GM19468 (cell line): ENCODE results near the gene DUSP10.

Experiments
- ATAC-seq: cut with Tn5 transposase; IDR thresholded peaks from one replicate; pipeline ENCODE4 v1.9.1; 2021; ENCODE audit warnings: mild to moderate bottlenecking, moderate library complexity, moderate number of reproducible peaks; ENCODE audit not compliant: unreplicated experiment; ENCODE audit errors: extremely low read depth

The DUSP10 gene

GRCh38 chr1:221741703-221742554 is at the start of gene DUSP10:
Gene DUSP10, minus strand, starts transcription at chr1:221742089. Its CDS starts 2,345 bp downstream, at chr1:221739744.
- peak; percentile 86 for ATAC-seq

GRCh38 chr1:221788466-221788865 is 46.6 kb upstream of the DUSP10 start:
- no peak for ATAC-seq

DNA sequence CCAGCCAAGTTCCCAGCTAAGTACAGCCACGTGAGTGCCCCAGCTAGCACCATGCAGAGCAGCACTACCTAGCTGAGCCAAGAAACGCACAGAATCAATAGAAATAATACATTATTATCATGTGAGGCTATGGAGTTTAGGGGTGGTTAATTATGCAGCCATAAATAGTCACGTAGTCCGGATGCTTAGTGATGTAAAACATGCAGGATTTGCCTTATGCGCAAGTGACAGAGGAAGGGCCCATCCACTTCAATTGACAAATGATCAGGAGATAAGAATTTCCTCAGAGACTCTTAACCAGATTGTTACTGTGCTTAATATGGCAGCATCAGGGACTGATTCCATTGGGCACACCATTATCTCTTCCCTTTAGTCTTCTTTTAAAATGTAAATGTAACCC is 44.8 kb upstream of the DUSP10 start:
- no peak for ATAC-seq

DNA sequence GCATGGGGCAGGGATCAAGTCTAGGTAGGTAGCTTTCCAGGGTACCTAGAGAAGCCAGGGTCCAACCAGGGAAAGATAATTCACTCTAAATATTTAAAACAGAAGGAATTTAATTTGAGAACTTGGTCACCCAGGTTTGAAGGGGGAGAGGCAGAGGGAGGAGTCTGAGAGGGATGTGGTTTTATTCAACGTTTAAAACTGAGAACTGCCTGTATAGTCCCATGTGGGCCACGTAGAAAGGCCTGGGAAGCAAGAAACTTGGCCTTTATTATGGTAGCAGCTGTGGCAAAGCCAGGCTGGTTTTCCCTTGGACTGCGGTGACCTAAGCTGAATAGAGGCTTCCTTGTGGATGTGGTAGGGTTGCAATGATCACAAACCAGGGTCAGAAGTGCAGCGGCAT is 42.0 kb upstream of the DUSP10 start:
- ATAC-seq = no peak

DNA sequence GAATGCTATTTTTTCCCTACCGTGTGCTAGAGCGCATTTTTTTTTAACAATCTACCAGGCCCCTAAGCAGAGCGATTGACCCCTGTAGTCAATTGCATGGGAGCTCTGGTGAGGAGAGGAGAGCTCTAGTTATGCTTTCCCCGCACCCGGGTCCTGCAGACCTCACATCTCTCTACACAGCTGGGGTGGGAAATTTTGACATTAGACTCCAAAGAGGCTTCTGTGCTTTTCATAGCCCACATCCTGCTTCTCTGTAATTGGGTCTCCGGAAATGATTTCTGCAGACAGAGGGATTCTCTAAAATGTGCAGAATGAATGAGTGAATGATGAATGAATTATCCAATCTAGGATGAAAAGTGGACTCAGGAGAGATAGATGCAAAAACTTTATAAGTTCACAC is 41.5 kb upstream of the DUSP10 start:
- no peak for ATAC-seq

GRCh38 chr1:221782970-221783369 is 41.1 kb upstream of the DUSP10 start:
- ATAC-seq = no peak

DNA sequence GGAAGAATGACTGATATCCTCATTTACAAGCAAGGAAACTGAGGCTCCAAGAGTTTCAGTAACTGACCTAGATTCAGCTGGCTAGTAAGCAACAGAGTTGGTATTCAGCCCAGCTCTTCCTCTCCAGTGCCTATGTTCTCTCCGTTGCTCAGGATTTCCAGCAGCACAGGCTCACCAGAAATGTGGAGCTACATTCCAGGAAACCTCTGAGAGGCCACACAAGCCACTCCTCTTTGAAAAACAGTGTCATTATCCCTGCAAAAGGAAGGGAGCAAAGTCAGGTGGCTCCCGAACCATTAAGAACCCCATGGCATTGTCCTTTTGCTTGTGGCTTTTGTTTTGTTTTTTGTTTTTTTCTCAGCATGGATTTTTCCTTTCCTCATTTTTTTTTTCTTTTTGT is 40.6 kb upstream of the DUSP10 start:
- no peak for ATAC-seq

- ATAC-seq = no peak
These were observed 39.3 kb upstream of the DUSP10 start for GRCh38 chr1:221781102-221781755.

GRCh38 chr1:221780175-221780574 is 38.3 kb upstream of the DUSP10 start:
- ATAC-seq = no peak

DNA sequence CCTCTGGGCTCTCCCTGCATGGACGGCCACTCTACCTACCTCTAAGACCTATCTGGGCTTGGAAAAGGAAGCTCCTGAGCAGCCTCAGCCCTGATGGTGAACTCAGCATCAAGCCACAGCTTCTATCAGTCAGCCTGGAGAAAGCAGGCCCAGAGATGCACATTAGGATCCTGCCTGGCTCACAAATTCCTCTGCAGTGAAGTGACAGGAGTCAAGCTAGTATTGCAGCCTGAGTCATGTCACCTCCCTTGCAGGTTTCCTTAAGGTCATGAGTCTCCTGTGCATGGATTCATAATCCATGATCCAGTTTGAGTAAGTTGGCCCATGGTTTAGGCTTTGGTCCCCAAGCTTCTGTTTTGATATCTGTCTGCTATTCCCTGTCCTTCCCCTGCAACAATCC is 37.9 kb upstream of the DUSP10 start:
- no peak for ATAC-seq

DNA sequence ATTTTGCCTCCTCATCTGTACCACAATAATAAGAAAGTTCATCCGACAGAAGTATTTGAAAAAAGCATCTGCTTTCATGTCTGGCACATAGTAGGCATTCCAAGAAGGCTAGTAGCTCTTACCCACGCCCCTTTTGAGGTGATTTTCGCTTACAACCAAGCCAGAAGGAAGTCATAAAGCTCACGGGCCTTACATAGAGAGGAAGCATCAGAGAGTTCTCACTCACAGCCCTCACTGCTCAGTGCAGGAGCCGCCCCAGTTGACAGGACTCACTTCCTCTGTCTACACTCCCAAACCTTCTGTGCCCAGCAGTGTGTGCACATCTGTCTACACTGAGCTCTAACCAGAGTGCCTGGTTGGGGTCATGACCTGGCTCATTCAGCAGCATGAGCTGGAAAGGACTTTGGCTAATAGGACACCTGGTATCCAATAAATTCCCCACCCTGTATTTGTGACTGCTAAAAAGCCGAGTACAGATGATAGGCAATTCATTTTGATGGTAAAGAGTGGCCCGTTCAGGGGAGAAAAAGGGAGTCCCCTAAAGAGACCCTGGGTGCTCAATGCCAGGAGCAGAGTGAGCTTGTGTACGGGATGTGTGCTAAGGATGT is 36.8 kb upstream of the DUSP10 start:
- peak; percentile 13 for ATAC-seq

DNA sequence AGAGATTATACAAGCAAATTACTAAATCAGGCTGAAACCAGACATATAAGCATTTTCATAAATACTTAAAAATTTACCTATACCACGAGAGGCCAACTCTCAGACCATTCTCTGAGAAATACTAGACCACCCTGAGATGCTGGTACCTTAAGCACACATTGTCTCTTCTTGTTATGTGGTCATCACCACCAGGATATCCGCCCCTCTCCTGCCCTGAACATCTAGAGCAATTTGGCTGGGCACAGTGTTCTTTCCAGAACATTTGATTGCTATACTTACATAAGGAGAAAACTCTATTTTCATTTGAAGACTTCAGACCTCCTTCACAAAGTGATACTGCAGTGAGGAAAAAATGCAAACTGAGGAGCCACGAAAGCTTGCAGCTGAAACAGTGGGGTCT is 36.2 kb upstream of the DUSP10 start:
- peak; percentile 33 for ATAC-seq

- peak; percentile 67 for ATAC-seq
These were observed 35.7 kb upstream of the DUSP10 start for GRCh38 chr1:221777431-221778072.

- ATAC-seq = peak; percentile 11
These were observed 34.8 kb upstream of the DUSP10 start for GRCh38 chr1:221776495-221777301.

- no peak for ATAC-seq
These were observed 33.3 kb upstream of the DUSP10 start for GRCh38 chr1:221775206-221775605.

DNA sequence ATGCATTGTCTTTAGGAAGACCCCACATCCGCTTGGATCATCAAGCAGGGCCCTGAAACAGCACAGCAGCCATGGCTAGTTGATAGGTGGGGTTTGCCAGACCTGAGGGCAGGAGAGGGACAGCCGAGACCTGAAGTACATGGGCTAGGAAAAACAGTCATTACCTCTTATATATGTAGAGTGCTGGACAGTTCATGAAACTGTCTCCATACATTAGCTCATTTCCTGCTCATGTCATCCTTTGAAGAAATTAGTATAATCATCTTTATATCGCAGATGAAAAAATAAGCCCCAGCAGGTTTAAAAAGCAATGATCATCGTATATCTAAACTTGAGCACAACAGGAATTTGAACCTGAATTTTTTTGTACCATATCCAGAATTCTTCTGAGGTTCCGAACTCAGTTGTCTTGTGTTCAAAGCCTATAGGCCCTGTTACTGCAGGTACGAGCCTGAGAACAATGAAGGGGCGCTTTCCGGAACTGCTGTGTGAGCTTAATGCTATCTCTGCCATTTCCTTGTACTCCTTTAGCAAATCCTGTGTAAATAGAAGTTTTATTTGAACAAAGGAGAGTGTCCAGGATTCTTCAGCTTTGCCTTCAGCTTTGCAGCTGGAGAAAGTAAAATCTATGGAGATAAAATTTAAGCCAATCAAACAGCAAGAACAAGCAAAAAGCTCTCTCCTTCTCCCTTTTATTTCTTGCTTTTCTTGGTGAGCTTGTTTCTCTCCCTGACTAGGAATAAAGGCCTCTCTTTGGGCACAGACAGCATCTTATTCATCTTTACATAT is 32.4 kb upstream of the DUSP10 start:
- no peak for ATAC-seq

- ATAC-seq = no peak
These were observed 31.5 kb upstream of the DUSP10 start for GRCh38 chr1:221773383-221773782.

GRCh38 chr1:221772117-221772516 is 30.2 kb upstream of the DUSP10 start:
- ATAC-seq = no peak

- ATAC-seq = no peak
These were observed 26.7 kb upstream of the DUSP10 start for GRCh38 chr1:221768444-221769066.
